Suprapubic skin (tissue), 4 donors: ENCODE measurements around the gene CCDC78.

ENCODE experiments used
- POLR2A ChIP-seq, 2 donors: fragments of 450-650 bp; IDR thresholded peaks; one replicate each; pipeline ENCODE4 v1.6.1; 2017; ENCODE audit warnings: antibody characterized with exemption in 2 of 2, mild to moderate bottlenecking in 2 of 2, moderate library complexity in 2 of 2
- POLR2AphosphoS5 ChIP-seq, 3 donors: sonication (generic); formaldehyde crosslinking; IDR thresholded peaks; one replicate each; pipeline ENCODE4 v1.6.1; 2017; ENCODE audit warnings: antibody characterized with exemption in 3 of 3
- TF ChIP-seq, protein P1 (sequence below), 2 donors: fragments of 200-600 bp in 1 of 2; fragments of 450-650 bp in 1 of 2; sonication (generic) in 1 of 2; IDR thresholded peaks; one replicate each; pipeline ENCODE4 v1.5.1; 2016 to 2019; ENCODE audit warnings: antibody characterized with exemption in 2 of 2, mild to moderate bottlenecking in 1 of 2, moderate library complexity in 1 of 2

GRCh38 chr16:745739-746138 is 19.5 kb upstream of the CCDC78 start:
- TF ChIP-seq, protein P1, sequence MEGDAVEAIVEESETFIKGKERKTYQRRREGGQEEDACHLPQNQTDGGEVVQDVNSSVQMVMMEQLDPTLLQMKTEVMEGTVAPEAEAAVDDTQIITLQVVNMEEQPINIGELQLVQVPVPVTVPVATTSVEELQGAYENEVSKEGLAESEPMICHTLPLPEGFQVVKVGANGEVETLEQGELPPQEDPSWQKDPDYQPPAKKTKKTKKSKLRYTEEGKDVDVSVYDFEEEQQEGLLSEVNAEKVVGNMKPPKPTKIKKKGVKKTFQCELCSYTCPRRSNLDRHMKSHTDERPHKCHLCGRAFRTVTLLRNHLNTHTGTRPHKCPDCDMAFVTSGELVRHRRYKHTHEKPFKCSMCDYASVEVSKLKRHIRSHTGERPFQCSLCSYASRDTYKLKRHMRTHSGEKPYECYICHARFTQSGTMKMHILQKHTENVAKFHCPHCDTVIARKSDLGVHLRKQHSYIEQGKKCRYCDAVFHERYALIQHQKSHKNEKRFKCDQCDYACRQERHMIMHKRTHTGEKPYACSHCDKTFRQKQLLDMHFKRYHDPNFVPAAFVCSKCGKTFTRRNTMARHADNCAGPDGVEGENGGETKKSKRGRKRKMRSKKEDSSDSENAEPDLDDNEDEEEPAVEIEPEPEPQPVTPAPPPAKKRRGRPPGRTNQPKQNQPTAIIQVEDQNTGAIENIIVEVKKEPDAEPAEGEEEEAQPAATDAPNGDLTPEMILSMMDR (IDR thresholded peaks at IDR 0.05): no peak
- no peak for TF ChIP-seq POLR2A (IDR thresholded peaks at IDR 0.05)
- TF ChIP-seq POLR2AphosphoS5 (IDR thresholded peaks at IDR 0.05): no peak
